22Rv1 (cell line): ENCODE data around the gene MRPL11.

Source experiments
- H3K27ac ChIP-seq: fragments of 450-650 bp; 2 replicates; pipeline ENCODE4 v1.5.1; 2017
- CTCF ChIP-seq: fragments of 450-650 bp; IDR thresholded peaks from 2 replicates; pipeline ENCODE4 v1.5.1; 2017; ENCODE audit warnings: mild to moderate bottlenecking
- ZFX ChIP-seq: fragments of 450-650 bp; IDR thresholded peaks from 2 replicates; pipeline ENCODE4 v1.6.1; 2017; ENCODE audit warnings: antibody characterized with exemption, borderline replicate concordance

The MRPL11 gene

GRCh38 chr11:66457826-66458225 lies 19.2 kb upstream of the MRPL11 start:
- TF ChIP-seq ZFX (no peak), CTCF (no peak)
- no peak overlapping the region for H3K27ac ChIP-seq

- TF ChIP-seq ZFX: no peak
- TF ChIP-seq CTCF: no peak
- no peak overlapping the region for H3K27ac ChIP-seq
Observed at GRCh38 chr11:66454828-66455227, 16.2 kb upstream of the MRPL11 start.

GRCh38 chr11:66454247-66454646 lies 15.6 kb upstream of the MRPL11 start:
- no peak for TF ChIP-seq ZFX
- no peak for TF ChIP-seq CTCF
- no peak overlapping the region for H3K27ac ChIP-seq

GRCh38 chr11:66451663-66452062 lies 13.0 kb upstream of the MRPL11 start:
- no peak overlapping the region for H3K27ac ChIP-seq
- TF ChIP-seq ZFX: no peak
- TF ChIP-seq CTCF: no peak

- no peak for TF ChIP-seq CTCF
- TF ChIP-seq ZFX: no peak
- H3K27ac ChIP-seq: no peak overlapping the region
Observed at GRCh38 chr11:66450560-66450959, 11.9 kb upstream of the MRPL11 start.

GRCh38 chr11:66448523-66448922 lies 9.9 kb upstream of the MRPL11 start:
- no peak overlapping the region for H3K27ac ChIP-seq
- TF ChIP-seq CTCF: no peak
- no peak for TF ChIP-seq ZFX

GRCh38 chr11:66447012-66447411 lies 8.4 kb upstream of the MRPL11 start:
- H3K27ac ChIP-seq: no peak overlapping the region
- TF ChIP-seq ZFX (no peak), CTCF (no peak)
